Myocyte (in vitro differentiated cells): ENCODE data around the gene SLC30A2. TPM values are rescaled to one million over a fixed set of nuclear protein-coding genes. Genes with fewer than 3 reads are reported as not detected.

Experiments
- DNase-seq: peaks from one replicate; pipeline ENCODE4 v3.0.0-alpha.2; 2012; ENCODE audit warnings: low read depth
- total RNA-seq: library from RNA; depleted of rRNA; stranded (reverse); fragments of >200 nt; gene quantifications from 2 replicates; pipeline ENCODE4 v1.2.3, GENCODE V29; 2014

SLC30A2 gene
- total RNA-seq, 1 donor from 2014 or later, result 0.21 TPM

- no peak for DNase-seq
These were observed 24.5 kb upstream of the SLC30A2 start for GRCh38 chr1:26070296-26070962.

- no peak for DNase-seq
These were observed 24.0 kb upstream of the SLC30A2 start for GRCh38 chr1:26069941-26070295.

GRCh38 chr1:26067432-26067911 lies 21.6 kb upstream of the SLC30A2 start, which contains the start of gene TRIM63:
Gene TRIM63 (minus strand): TSS chr1:26067630. CDS start chr1:26067494, 136 bp downstream.
- DNase-seq, result peak; percentile 90

GRCh38 chr1:26066857-26067256 lies 20.9 kb upstream of the SLC30A2 start:
- peak; percentile 36 for DNase-seq

GRCh38 chr1:26066160-26066559 lies 20.2 kb upstream of the SLC30A2 start:
- DNase-seq, result no peak

- DNase-seq, result no peak
These were observed 18.6 kb upstream of the SLC30A2 start for GRCh38 chr1:26064553-26064952.

- DNase-seq, result peak; percentile 91
These were observed 15.1 kb upstream of the SLC30A2 start for GRCh38 chr1:26060832-26061574.

GRCh38 chr1:26059906-26060305 lies 14.0 kb upstream of the SLC30A2 start:
- peak; percentile 79 for DNase-seq

GRCh38 chr1:26058052-26058595 lies 12.2 kb upstream of the SLC30A2 start:
- DNase-seq, result no peak

GRCh38 chr1:26057189-26057588 lies 11.3 kb upstream of the SLC30A2 start:
- no peak for DNase-seq

- DNase-seq, result no peak
These were observed 9.1 kb upstream of the SLC30A2 start for GRCh38 chr1:26055041-26055440.

GRCh38 chr1:26053718-26054560 lies 8.0 kb upstream of the SLC30A2 start:
- DNase-seq, result no peak

- no peak for DNase-seq
These were observed 4.3 kb upstream of the SLC30A2 start for GRCh38 chr1:26050248-26050640.

- no peak for DNase-seq
These were observed 3.8 kb upstream of the SLC30A2 start for GRCh38 chr1:26049531-26050247.

- no peak for DNase-seq
These were observed 1.5 kb upstream of the SLC30A2 start for GRCh38 chr1:26047278-26047874.

GRCh38 chr1:26046246-26047095 lies 553 bp upstream of the SLC30A2 start:
- DNase-seq, result no peak

GRCh38 chr1:26044971-26045721 lies 772 bp downstream of the SLC30A2 start:
- no peak for DNase-seq

- no peak for DNase-seq
These were observed 1.5 kb downstream of the SLC30A2 start for GRCh38 chr1:26044414-26044813.

GRCh38 chr1:26043765-26044164 lies 2.2 kb downstream of the SLC30A2 start:
- DNase-seq, result no peak
